Putamen (tissue), 1 donor: Measurements from ENCODE around the gene AFF2.

ENCODE experiments used
- DNase-seq: peaks from one replicate; pipeline ENCODE4 v3.0.0-alpha.2; 2016; ENCODE audit warnings: low spot score

AFF2 gene

DNA sequence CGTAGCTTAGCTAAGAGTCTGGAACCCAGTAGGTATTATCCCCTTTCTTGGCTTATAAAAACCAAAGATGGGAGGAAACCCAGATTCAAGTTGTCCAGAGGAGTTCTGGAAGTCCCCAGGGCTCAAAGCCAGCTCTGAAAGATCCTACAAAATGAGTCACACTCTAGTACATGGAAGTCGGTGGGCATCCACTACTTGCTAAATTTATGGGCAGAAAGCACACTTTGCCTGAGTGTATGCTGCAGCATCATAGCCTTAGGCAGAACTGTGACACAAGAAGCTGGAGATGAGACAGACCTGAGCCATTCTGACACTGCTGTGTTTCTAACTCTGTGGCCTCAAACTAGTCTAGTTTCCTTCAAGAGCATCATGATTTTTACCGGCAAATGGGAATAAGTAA is 429.3 kb downstream of the AFF2 start:
- DNase-seq, result no peak

DNA sequence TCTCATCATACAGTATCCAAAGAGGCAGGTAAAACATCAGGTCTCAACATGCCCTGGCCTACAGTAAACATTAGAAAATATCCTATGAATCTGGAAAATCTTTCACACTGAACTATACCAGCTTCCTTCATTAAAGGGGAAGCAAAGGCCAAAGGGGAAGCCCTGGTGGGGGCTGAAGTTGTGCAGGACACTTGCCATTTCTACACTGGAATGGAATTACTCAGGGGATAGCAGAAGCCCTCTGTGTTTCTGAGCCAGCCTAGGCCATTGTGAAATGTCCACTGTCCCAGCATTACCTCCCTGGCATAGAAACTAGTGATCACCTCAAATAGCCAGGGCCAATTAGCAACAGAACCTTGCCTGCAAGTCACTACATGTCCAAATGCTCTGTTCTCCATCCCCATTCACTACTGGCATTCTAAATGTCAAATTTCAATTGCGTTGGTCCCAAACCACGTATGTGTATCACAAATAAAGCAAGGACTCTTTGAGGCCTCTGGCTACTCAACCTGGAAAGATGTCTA is 429.9 kb downstream of the AFF2 start:
- DNase-seq, result no peak

GRCh38 chrX:148933881-148934280 is 433.5 kb downstream of the AFF2 start:
- no peak for DNase-seq

DNA sequence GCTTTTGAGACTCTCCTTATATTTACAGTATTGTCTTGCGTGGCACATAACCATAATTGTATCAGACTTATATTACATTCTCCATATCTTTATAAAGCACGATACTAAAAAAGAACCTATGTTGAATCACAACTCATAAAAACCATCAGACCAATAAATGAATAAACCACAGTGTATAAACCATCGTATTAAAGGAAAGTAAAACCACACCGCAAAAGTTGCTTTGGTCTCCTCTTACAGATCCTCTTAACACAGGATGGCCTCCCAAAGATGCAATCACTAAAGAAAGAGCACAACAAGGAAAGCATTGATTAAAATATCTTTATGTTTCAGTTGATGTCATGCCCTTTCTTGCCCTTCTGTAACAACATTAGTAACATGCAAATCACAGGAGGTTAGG is 437.9 kb downstream of the AFF2 start:
- no peak for DNase-seq

- DNase-seq, result no peak
Observed at GRCh38 chrX:148940411-148940996, 440.1 kb downstream of the AFF2 start.

GRCh38 chrX:148942754-148943153 is 442.3 kb downstream of the AFF2 start:
- DNase-seq, result no peak

DNA sequence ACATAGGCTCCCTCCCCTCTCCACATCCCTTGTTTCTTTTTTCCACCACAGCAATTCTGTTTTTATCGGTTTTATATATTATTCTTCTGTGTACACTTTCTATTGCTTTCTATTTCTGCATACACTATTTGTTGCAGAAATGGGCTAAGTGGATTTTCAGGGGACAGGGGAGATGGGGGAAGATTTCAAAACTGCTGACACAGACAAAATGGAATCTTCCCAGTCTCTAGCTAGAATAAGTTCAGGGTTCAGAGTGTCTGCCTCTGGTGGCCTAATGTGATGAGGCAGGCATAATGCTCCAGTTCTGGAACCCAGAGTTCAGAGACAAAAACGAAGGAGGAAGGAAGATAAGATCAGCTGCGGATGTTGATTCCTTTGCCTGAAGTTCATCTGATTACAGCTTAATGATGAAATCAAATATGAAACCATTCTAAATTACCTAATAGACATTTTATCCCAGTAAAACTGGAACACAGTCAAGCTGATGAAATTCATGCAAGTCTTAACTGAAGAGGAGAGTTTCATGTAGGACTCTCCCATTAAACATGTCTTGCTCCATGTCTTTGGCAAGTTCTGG is 447.1 kb downstream of the AFF2 start:
- DNase-seq, result no peak

GRCh38 chrX:148956352-148956751 is 455.9 kb downstream of the AFF2 start:
- no peak for DNase-seq

- no peak for DNase-seq
Observed at GRCh38 chrX:148958901-148959300, 458.5 kb downstream of the AFF2 start.

DNA sequence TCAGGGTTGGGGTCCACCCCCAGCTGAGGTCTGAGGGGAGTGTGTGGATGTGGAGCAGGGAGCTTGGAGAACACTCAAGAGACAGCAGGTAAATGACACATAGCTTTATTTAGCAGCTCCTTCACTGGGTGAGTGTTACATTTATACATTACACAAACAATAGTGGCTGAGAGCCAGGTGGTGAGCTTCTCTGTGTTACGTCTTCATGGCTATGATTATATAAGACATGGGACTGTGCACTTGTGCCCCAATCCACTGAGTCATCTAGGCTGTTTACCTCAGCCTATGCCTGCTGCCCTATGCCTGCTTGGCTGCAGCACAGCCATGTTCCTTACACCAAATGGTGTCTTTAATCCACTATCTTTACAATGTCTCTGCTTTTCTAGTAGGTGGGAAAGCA is 459.6 kb downstream of the AFF2 start:
- no peak for DNase-seq

DNA sequence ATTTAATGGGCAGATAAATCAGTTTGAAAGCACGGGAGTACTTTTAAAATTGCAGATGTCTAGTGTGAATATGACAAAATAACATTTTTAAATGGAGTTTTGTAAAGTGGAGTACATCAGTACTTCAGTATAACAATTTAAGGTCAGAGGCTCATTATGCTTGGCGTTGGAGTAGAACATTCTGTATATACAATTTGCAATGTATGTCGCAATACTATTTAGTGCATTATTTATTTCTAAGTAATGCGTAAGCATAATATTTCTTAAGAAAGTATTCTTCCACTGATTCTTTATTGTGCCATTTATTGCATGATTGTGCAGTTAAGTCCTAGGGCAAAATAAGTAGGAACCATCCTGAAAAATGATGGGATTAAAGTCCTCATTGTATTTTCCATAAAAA is 461.6 kb downstream of the AFF2 start:
- no peak for DNase-seq

DNA sequence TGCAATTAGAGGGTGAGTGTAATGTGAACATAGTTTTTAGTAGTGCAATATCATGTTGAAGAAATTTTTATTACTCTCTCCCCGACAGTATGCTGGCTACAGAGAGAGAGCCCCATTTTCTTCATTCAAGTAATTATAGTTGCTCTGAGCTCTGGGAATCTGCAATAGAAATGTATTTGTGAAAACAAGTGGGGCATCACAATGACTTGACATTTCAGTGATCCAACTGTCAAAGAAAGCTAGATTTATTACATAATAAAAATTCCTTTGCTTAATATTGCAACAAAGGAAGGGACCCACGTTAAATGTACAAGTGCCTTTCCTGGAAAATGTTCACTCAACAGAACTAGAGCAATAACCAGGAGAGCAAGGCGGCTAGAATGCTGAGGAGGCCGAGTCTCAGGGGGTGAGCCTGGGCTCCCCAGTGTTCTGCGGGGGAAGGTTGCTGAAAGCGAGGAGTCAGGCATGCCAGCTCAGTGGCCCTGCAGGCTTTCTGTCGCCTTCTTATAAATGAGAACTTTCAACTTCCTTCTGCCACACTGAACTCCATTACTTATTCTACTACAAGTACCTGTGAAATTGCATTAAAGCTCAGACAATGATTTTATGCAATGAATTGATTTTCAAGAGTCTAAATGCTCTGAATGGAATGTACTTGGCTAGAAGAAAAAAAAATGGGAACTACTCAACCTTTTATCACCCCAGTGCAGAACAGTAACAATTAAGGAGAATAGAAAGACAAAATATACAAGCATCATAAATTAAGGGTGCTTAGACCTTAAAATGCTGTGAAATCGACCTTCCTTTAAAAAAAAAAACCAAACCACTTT is 476.4 kb downstream of the AFF2 start:
- DNase-seq, result no peak

DNA sequence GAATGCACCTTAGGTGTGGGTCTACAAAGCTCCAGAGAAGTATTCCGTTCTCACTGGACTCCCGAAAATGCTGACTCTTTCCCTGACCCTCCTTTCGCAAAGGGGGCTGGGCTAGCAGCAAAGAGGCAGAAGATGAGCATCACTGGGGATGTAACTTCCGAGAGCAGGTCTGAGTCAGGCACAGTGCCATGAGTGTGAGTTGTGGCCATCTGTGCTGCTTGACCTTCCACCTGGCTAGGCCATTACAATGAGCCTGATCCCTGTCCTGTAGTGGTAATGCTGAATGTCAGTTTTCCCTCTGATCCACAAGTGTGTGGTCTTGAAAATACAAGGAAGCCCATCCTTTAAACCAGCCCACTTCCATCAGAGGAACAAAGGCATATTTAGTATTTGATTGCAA is 479.4 kb downstream of the AFF2 start:
- DNase-seq, result no peak

GRCh38 chrX:148984238-148984637 is 483.8 kb downstream of the AFF2 start:
- DNase-seq, result no peak

DNA sequence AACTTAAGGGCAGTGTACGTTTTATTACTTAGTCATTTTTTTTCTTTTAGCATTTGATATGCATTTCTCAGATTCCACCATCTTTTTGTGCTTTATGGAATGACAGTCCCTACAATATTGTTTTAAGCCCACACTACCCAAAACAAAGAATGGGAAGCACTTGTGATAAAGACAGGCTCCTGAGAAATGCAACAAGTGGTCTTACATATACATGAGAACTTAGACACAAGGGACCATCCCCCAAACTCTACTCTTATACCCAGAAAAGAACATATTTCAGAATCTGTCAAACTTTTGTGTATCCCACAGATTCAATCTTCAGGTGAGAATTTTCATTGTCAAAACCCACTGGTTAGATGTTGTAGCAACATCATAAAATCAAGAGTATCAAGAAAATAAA is 491.1 kb downstream of the AFF2 start:
- no peak for DNase-seq

DNA sequence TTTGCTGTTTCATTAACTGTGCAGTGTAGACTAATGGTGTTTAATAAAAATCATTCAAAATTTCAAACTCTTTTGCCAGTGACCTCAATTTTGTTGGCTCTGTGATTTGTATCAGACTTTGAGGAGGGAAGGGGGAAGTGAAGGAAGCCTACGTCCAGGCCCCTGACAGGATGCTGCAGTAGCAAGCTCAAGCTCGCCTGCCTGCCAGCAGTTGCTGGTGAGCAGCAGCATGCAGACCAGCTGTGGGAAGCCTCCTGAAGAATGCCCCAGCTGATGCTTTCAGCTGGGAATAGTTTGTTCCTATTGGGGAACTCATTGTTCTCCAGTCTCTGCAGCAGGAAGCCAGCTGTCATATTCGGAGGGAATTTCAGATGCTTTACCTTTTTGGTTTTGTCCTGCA is 495.2 kb downstream of the AFF2 start:
- no peak for DNase-seq

- no peak for DNase-seq
Observed at GRCh38 chrX:149002320-149002719, 501.9 kb downstream of the AFF2 start.

DNA sequence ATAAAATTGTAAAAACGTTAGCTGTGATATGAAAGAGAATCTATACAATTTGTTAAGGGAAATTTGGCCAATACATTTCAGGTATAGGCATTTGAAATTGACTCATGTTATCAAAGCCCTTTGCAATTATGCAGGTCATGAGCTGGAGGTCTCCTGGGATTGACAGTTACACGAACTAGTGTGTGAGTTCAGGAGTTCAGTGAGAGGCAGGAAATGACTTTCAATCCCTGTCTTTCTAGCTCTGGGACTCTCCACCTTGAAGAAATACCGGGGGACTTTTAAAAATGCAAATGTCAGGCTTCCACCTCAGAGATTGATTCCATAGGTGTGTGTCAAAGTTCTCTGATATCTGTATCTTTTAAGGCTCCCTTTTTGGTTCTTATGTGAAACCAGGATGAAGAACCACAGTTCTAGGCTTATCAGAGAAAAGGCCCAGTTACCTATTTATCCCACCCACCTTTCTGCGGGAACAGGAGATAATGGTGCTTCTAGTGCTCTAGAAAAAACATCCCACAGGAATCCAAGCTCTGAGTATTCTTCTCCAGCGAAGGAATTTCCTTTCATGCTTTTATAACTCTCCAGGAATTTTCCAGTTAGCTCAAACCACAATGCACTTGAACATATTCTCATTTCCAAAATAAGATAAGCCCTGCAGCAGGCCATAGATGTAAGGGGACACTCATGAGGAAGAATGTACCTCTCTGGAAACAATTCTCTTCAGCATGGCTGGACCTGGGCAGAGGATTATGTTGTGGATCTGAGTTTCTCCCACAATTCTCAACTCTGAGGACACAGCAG is 503.6 kb downstream of the AFF2 start:
- no peak for DNase-seq

DNA sequence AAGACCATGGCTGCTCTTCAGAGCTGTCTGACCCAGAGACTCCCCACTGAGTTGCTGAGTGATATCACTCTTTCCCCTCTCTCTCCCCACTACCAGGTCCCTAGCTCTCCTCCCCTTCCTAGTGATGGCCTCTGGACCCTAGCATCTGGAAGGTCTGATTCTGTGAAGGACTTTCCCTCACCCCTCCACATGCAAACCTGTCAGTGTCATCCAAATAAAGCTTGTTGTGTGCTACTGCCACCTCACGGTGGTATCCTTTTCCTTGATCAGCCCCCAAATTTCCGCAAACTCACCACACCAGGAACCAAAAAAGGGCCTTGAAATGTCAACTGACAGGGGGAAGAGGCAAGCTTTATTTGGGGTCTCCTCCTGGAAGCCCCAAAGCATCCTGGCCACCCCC is 504.5 kb downstream of the AFF2 start:
- DNase-seq, result no peak

- no peak for DNase-seq
Observed at GRCh38 chrX:149006235-149006634, 505.8 kb downstream of the AFF2 start.

DNA sequence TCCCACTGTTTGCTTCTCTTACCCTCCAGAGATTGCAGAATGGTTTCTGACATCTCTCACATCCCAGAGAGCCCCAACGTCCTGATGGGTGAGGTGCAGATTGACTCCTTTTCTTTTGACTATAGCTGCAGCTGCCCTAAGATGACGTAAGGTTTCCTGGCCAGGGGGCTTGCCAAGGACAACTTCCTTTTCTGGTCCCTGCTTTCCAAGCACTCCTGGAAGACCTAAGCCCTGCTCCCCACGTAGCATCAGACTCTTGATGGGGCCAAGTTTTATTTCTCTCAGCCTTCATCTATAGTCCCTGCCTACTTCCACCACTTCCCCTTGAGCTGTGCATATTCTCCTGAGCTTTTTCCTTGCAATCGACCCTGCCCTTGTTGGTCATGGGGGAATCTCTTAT is 507.0 kb downstream of the AFF2 start:
- DNase-seq, result no peak
